GM23248 (cell line): ENCODE data around the gene NFIL3.

Experiments used
- EZH2 ChIP-seq: fragments of 200-600 bp; sonication (generic); IDR thresholded peaks from 2 replicates; pipeline ENCODE4 v1.6.1; 2018; ENCODE audit warnings: antibody characterized with exemption, mild to moderate bottlenecking; ENCODE audit not compliant: insufficient read depth, poor library complexity, severe bottlenecking
- EZH2phosphoT487 ChIP-seq: fragments of 200-600 bp; sonication (generic); IDR thresholded peaks from 2 replicates; pipeline ENCODE4 v1.6.1; 2018; ENCODE audit warnings: antibody characterized with exemption, moderate library complexity, mild to moderate bottlenecking, low read depth; ENCODE audit not compliant: insufficient read depth

DNA sequence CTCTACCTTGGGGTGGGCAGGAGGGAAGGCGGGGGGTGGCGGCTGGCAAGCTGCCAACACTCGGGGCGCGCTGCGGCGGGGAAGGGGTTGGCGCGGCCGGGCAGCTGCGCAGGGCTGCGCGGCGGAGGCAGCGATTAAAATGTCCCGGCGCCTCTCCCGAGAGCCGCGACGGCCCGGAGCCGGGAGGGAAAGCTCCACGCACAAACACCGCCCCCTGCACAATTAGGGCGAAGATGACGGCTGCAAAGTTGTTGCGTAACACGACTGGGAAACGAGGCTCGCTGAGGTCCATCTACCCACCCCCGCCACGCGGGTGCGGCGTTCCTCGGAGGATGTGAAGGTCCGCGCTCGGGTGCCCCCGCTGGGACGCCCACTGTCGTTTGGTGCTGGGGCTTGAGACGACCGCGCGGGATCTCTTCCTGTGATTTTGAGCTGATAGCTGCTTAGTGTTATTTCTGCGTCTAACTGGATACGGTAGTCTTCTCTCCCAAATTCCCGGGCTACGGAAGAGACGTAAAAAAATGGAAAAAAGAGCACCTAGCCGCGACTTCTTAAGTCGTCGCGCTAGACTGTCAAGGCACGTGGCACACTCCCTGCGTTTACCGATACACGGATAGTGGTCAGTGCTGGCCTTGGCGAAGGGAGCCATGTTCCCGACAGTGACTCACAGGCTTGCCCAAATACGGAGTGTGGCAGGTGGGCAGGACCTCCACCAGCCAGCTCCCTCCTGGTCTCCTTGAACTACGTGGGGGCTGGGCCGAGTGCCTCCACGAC lies 958 bp upstream of the NFIL3 start:
- TF ChIP-seq EZH2: no peak
- TF ChIP-seq EZH2phosphoT487: no peak
